Fibroblast of skin of back (primary cell): Measurements from ENCODE around the gene GOSR1. TPM values are rescaled to one million over a fixed set of nuclear protein-coding genes. Genes with fewer than 3 reads are reported as not detected.
"Not testable (repeated sequence)": the region's sequence is repeated elsewhere in the genome, so short reads cannot be mapped to it uniquely, and the experiment has no call there.

Source experiments
- DNase-seq: peaks from one replicate; pipeline ENCODE4 v3.0.0-alpha.2; 2013
- polyA plus RNA-seq, 2 experiments: library from polyadenylated mRNA; unstranded; fragments of 120-200 nt; gene quantifications; one replicate each; pipeline ENCODE4 v1.2.1, GENCODE V29; 2013; ENCODE audit not compliant: insufficient read length in 2 of 2

The GOSR1 gene
- polyA plus RNA-seq (2013, experiment 1 of 2; ENCODE audit: insufficient read length): 28.9 TPM
- 24.2 TPM for polyA plus RNA-seq (2013, experiment 2 of 2; ENCODE audit: insufficient read length)

DNA sequence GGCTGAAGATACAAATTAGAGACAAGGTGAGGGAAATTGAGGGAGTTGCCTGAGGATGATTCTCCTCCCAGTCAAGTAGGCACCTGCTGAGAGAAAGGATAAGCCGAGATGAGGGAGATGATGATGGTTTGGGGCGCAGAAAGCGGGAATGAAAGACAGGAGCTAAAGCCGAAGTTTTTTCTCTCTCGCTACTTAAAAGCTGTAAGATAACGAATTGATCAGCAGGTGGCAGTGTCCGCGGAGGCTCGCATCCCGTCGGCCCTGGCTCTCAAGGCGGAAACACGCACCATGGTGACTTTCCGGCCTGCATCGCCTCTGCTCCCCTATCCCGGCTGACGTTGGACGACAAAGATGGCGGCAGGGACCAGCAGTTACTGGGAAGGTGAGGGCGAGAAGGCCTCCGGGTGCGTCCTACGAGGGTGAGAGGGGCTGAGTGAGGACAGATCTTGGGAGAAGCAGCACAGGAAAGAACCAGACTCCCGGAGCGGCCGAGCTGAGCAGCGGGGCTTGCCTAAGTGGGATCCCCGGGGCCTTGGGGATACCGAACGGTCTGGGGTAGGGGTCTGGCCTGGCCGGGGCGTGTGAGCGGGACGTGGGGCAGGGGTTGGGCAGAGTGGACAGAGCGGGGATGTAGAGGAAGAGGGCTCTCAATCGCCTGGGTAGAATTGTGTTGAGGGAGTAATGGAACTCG is at the start of gene GOSR1:
GOSR1 (plus strand) TSS at position 326 of the 691 bp plus-strand sequence; CDS start at position 352, 26 bp downstream.
- DNase-seq: peak; percentile 95

DNA sequence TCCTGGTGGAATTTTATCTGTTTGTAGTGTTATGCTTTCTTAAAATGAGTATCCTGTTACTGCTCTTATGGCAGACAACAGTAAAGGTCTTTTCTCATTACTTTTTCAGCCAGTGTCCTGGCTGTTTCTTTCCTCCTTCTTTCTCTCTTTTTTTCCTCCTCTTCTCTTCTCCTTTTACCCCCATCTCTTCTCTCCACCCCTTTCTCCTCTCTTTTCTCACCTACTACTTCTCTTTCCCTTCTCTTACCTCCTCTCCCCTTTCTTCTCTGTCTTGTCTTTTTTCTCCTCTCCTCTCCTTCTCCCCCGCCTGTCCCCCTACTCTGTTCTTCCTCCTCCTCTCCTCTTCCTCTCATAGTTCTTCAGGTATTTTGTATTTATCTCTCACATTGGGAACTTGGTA is 49.6 kb upstream of the GOSR1 start:
- DNase-seq: no peak

DNA sequence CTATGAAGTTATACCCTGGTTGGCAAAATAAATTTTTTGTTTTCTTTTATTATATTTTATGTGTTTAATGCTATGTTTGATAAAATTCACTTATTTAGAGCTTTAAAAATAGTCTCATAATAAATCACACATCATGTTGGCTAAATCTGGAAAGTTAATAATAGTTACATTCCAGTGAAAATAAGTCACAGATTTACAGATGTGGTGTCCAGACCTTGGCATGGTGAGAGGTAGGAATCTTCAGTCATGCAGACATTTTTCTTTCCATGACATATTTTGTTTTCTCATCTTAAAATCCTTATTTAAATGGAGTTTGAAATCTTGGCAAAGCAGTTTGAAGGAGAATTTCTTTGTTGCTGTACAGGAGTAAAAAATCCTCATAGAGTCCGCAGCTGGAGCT is 48.1 kb upstream of the GOSR1 start:
- peak; percentile 82 for DNase-seq

DNA sequence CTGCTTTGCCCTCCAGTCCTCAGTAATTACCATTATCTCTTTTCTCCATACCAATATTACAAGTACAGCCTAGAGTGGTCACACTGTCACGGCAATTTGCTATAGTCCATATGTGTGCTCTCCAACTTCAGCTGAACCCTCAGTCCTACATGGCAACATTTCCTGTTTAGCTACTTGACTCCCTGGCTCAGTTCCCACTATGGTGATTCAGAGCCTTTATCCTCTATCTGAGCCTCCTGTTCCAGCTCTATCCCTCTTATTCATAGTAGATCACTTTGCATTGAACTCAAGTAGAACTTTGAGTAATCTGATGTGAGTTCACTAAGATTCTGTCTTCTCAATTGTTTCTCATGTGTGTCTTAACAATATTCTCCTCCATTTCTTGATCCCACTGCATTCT is 43.7 kb upstream of the GOSR1 start:
- DNase-seq: peak; percentile 90

DNA sequence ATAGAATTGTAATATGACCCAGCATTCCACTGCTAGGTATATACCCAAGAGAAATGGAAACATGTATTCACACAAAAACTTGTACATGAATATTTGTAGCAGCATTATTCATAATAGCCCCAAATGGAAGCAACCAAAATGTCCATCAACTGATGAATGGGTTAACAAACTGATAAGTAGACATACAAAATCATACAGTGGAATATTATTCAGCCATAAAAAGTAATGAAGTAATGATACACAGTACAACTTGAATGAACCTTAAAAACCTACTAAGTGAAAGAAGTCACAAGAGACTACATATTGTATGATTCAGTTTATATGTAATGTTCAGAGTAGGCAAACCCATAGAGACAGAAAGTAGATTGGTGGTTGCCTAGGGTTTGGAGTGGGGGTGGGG is 40.5 kb upstream of the GOSR1 start:
- DNase-seq: no peak

DNA sequence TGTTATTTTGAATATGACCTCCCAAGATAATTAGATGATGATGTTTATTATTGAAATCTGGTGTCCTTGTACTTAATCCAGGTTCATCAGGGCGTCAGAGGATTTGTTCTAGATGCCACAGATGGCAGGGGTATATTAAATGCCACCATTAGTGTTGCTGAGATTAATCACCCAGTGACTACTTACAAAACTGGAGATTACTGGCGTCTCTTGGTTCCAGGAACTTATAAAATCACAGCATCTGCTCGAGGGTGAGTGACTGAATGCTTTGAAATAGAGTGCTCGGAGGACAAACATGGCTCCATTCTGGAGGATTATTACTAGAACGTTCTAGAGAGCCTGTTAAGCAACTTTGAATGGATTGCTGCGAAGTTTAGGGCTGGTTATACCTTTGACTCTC is 33.5 kb upstream of the GOSR1 start:
- DNase-seq: no peak

DNA sequence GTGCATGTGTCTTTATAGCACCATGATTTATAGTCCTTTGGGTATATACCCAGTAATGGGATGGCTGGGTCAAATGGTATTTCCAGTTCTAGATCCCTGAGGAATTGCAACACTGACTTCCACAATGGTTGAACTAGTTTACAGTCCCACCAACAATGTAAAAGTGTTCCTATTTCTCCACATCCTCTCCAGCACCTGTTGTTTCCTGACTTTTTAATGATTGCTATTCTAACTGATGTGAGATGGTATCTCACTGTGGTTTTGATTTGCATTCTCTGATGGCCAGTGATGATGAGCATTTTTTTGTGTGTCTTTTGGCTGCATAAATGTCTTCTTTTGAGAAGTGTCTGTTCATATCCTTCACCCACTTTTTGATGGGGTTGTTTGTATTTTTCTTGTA is 30.6 kb upstream of the GOSR1 start:
- not testable (repeated sequence) for DNase-seq

DNA sequence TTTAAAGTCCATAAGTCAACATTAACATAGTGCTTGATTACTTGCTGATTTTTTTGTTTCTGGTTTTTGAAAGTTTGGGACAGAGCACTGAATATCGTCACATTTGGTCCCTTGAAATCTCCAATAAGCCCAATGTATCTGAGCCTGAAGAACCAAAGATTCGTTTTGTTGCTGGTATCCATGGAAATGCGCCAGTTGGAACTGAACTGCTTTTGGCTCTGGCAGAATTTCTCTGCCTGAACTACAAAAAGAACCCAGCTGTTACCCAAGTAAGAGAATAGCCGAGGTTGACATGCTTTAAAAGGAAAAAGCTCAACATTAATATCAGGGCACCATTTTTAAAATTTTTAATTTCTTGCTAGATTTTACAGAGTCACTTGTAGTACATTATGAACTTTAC is 27.7 kb upstream of the GOSR1 start:
- DNase-seq: peak; percentile 7

DNA sequence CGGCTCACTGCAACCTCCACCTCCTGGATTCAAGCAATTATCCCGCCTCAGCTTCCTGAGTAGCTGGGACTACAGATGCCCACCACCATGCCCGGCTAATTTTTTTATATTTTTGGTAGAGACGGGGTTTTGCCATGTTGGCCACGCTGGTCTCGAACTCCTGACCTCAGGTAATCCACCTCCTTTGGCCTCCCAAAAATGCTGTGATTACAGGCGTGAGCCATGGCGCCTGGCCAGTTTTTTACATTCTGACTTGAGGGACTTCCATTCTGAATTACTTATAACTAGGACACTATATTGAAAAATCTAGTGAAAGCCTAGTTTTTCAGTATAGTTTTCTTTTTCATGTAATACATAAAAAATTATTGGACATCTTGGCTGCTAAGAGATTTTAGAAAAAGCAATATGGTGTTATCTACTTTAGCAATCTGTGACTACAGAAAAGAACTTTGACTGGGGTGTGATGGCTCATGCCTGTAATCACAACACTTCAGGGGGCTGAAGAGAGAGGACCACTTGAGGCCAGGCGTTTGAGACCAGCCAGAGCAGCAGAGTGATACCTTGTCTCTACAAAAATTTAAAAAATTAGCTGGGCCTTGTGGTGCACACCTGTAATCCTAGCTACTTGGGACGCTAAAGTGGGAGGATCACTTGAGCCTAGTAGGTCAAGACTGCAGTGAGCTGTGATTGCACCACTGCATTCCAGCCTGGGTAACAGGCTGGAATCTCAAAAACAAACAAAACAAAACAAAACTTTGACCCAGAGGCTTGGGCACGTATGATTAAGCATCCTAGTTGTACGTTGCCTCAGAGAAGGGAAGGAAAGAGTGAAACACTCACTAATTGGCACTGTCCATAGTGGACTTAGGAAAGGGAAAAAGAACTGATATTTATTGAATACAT is 26.8 kb upstream of the GOSR1 start:
- peak; percentile 2 for DNase-seq

DNA sequence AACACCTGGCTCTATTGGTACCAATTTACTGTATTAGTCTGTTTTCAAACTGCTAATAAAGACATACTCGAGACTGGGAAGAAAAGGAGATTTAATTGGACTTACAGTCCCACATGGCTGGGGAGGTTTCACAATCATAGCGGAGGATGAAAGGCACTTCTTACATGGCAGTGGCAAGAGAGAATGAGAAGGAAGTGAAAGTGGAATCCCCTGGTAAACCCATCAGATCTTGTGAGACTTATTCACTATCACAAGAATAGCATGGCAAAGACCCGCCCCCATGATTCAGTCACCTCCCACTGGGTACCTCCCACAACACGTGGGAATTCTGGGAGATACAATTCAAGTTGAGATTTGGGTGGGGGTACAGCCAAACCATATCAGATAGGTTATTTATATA is 22.6 kb upstream of the GOSR1 start:
- DNase-seq: no peak

DNA sequence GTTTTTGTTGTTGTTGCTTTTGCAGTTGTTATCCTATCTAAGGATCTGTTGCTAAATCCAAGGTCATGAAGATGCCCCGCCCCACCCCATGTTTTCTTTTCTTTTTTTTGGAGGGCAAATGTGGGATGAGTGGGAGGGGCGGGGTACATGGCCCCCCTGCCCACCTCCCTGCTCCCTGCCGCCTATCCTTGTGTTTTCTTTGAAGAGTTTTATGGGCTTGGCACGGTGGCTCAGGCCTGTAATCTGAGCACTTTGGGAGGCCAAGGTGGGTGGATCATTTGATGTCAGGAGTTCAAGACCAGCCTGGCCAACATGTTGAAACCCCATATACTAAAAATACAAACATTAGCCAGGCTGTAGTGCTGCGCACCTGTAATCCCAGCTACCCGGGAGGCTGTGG is 18.8 kb upstream of the GOSR1 start:
- DNase-seq: no peak

DNA sequence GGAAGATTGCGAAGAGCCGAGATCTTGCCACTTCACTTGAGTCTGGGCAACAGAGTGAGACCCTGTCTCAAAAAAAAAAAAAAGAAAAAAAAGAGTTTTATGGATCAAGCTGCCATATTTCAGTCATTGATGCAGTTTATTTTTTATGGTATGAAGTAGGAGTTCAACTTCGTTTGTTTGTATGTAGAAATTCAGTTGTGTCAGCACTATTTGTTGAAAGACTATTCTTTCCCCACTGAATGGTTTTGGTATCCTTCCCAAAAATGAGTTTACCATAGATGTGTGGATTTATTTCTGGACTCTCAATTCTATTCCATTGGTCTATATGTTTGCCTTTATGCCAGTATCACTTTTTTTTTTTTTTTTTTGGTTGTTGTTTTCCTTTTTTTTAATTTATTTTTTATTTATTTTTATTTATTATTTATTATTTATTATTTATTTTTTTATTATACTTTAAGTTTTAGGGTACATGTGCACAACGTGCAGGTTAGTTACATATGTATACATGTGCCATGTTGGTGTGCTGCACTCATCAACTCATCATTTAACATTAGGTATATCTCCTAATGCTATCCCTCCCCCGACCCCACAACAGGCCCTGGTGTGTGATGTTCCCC is 18.3 kb upstream of the GOSR1 start:
- DNase-seq: not testable (repeated sequence)

DNA sequence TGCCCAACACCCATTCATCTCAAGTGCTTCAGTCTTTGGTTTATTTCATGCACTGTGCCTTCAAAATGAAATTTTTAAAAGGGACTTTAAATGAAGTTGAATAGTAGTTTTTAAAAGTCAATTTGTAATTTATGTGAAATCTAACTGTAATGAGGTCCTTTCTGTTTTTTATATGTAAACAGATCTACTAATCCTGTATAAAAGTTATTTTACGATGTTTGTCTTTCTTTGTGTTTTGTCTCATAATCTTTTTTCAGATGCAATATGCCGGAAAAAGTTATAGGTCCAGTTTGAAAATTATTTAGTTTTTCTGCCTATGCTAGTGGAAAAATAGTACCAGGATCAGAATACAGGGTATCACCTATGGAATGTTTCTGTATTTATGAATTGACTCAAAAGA is 8.7 kb upstream of the GOSR1 start:
- DNase-seq: no peak

DNA sequence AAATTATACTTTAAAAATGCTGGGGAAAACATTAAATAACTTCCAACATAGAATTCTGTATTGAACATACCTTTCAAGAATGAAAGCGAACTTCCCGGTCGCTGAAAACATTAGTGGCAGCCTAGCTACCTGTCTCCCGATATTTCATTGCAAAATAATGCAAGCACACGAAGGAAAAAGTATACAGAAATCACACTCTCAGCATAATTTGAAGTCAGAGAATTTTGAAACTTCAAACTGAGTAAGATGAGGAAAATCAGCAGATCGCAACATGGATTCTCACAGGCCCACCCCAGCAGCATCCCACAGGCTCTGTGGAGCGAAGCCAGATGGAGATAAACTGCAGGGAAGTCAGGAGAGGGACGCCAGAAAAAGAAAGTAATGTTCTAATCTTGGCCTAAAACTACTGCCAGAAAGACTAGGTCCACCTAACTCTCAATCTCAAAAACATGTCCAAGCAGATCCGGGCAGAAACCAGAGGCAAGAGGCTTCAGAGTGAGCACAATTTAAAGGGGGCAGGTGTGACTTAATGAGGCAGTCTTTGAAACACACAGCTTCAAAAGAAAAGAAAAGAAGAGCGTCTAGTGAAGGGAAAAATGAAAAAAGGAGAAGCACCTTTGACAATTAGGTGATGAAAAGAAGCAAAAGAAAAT is 4.8 kb upstream of the GOSR1 start:
- DNase-seq: no peak

DNA sequence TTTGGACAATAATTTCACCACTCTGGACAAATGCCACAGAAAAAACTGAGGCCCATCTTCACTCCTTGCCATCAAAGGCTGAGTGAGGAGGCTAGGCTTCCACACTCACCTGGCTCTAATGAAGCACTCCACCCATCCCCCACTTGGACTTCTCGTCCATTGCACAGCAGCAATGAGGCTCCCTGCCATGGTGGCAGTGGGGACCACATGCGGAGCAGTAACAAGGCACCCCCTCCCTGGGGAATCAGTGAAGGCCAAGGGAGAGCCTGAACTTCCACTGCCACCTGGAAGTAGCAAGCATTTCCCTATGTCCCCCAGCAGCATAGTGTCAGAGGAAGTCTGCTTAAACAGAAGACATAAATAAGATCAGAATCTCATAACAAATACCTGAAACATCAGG is 2.0 kb upstream of the GOSR1 start:
- no peak for DNase-seq

DNA sequence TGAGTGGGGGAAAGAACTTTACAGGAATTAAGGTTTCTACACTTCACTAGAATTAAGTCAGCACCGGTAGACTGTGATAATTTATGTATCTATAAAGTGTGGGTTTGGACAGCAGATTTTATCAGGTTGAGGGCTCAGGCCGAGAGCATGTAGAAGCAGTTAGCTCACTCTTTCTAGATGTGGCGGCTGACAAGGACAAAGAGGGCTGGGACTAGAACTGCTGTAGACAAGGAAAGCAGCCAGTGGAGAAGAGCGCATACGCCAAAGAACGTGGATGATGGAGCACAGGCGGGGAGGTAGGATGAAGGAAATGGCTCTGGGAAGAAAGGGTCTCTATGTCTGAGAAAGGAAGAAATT is 504 bp upstream of the GOSR1 start:
- no peak for DNase-seq

DNA sequence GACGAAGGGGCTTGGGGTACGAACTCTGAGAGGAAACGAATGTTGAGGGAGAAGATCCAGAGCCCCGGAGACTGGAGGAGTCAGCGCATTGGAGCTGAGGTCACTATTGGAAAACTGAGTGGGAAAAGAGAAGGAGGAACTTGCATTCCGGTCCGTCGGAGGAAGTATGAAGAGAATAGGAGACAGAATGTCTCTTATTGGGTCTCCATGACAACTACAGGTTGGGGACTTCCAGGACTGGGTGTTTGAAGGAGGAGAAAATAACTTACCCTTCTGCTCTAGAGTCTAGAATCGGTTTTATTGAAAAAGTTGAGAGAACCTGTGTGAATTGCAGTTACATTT is 537 bp downstream of the GOSR1 start:
- DNase-seq: peak; percentile 22

DNA sequence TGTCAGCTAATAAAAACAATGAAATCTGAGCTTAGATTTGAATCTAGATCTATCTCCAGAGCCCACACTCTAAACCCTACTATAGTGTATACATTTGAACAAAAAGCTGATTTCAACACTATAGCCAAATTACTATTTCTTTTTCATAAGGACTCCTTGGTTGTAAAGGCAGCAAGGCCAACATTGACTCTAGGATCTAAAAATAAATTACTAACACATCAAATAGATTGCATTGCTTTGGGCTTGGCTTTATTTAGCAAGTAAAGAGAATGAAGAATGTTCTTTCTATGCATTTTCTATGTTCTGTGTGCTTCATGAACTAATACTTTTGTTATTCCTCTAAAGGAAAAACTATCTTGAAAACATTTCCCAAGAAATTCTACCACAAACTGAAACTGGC is 5.3 kb downstream of the GOSR1 start:
- DNase-seq: no peak

DNA sequence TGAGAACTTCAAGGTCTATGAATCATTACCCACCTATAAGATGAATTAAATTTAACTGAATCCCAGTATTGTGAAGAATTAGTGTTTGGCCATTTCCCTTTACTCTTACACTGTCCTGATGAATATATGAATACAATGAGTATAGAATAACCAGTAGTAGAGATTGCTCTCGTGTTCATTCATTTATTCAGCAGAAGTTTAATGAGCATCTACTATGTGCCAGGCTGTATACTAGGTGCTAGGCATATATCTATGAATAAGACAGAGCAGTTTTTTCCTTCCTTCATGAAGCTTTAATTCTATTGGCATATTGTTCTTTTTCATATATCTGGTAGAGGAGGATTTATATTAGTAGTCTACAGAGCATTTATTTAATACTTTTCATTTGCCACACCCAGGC is 6.0 kb downstream of the GOSR1 start:
- DNase-seq: no peak

DNA sequence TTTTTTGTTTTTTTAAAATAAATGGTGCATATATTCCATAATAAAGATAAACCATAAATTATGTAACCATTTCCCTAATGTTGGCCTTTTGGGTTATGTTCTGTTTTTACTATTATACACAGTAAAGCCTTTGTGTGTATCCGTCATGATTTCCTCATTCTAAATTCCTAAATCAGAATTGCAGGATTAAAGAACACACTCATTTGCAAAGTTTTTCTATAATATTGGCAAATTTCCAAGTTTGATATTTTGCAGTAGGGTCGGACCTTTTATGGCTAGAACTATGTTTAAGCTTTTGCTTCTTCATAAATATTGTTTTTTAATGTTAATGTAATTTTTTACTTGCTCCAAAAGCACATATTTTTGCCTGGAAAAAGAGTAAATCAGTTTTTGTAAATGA is 16.6 kb downstream of the GOSR1 start:
- DNase-seq: no peak

DNA sequence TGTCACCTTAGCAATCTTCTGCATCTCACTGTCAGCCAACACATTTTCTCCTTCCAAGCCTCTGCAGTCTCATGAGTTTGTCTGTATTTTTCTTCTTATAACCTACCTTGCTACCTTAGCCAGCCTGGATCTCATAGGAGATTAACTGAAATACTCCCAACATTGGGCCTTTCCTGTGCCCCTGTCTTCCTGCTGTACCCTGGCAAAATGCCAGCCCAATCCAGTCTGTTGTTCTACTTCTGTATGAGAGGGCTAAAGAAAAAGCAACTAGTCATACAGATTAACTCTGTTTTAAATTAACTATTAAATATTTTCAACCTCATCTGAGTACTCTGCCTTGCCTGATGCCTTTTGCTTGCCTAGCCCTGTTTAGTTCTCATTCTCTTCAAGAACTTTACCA is 18.4 kb downstream of the GOSR1 start:
- DNase-seq: no peak

DNA sequence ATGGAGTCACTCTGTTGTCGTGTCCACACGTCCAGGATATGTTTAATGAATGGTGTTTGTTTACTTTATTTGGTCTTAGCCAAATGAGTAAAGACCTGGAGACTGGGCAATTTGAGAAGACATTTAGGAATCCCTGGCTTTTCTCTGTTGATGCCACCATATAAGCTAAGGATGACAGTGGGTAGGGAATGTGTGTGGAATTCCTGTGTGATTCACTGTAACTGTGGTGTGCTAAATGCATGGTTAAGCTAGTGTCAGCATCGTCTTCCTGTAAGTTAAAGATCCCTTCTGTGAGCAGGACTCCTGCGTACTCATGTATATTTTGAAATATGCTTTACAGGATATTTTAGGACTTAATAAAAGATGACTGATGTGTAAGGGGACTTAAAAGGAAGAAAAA is 26.4 kb downstream of the GOSR1 start:
- peak; percentile 58 for DNase-seq

DNA sequence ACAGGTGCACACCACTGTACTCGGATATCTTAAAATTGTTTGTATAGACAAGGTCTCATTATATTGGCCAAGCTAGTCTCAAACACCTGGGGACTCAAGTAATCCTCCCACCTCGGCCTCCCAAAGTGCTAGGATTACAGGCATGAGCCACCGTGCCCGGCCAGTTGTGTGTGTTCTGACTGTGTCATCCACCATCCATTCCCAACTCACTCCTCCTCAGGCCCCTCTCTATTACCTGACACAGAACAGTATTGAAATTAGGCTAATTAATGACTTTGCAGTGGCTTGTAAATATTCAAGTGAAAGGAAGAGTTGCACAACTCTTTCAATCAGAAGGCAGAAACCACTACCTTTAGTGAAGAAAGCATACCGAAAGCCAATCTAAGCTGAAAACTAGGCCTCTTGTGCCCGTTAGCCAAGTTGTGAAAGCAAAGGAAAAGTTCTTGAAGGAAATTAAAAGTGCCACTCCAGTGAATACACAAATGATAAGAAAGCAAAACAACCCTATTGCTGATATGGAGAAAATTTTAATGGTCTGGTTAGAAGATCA is 28.7 kb downstream of the GOSR1 start:
- DNase-seq: no peak
